Endothelial cell of umbilical vein (primary cell): ENCODE results near the gene PCLO. TPM values are rescaled to one million over a fixed set of nuclear protein-coding genes. Genes with fewer than 3 reads are reported as not detected.

ENCODE experiments used
- BruUV-seq: library from RNA; stranded (reverse); fragments of 400-500 nt; replicated peaks from 2 replicates; lab custom pipeline; 2021; lab: Mats Ljungman, UMichigan
- CTCF ChIA-PET: fragments of 300-600, 350-600 bp; sonication (Branson Sonifier 250); formaldehyde crosslinking; loops from one replicate; lab custom pipeline; 2021; ENCODE audit warnings: antibody characterized with exemption, inconsistent platforms; lab: Charles Lee
- POLR2A ChIA-PET: fragments of 300-600, 350-600 bp; sonication (Branson Sonifier 250); formaldehyde crosslinking; loops from one replicate; lab custom pipeline; 2021; ENCODE audit warnings: antibody characterized with exemption, inconsistent platforms; lab: Charles Lee
- DNase-seq: peaks from one replicate; pipeline ENCODE4 v3.0.0-alpha.2; 2011; ENCODE audit warnings: low read depth, low spot score
- FAIRE-seq: peaks from 2 replicates; lab custom pipeline; 2011; peaks lifted over from hg19 to GRCh38; lab: Jason Lieb, UNC
- H2AFZ ChIP-seq: 2 replicates; pipeline ENCODE4 v1.6.0; 2012; ENCODE audit warnings: low read depth, low read length, control low read depth, inconsistent platforms
- H3K27ac ChIP-seq: 2 replicates; pipeline ENCODE4 v1.5.1; 2011; ENCODE audit warnings: low read depth, mild to moderate bottlenecking, control low read depth, low read length, moderate library complexity; ENCODE audit not compliant: insufficient read depth
- H3K27me3 ChIP-seq, 2 experiments: 2 replicates each; pipeline versions ENCODE4 v1.6.0 to v1.6.1; 2011; ENCODE audit warnings: low read length in 2 of 2, mixed read lengths in 1 of 2; ENCODE audit not compliant: control insufficient read depth in 2 of 2, insufficient read depth in 2 of 2
- H3K36me3 ChIP-seq, 2 experiments: 2 replicates in 1 of 2; 3 replicates in 1 of 2; pipeline ENCODE4 v1.5.1; 2011; ENCODE audit warnings: low read length in 2 of 2, mild to moderate bottlenecking in 1 of 2, moderate library complexity in 1 of 2; ENCODE audit not compliant: control insufficient read depth in 2 of 2, insufficient read depth in 2 of 2; ENCODE audit errors: extremely low read depth in 1 of 2
- H3K4me1 ChIP-seq: 3 replicates; pipeline ENCODE4 v1.5.1; 2011; ENCODE audit warnings: mild to moderate bottlenecking, low read length; ENCODE audit not compliant: control insufficient read depth, insufficient read depth; ENCODE audit errors: extremely low read depth
- H3K4me2 ChIP-seq: 2 replicates; pipeline ENCODE4 v1.6.1; 2011; ENCODE audit warnings: low read length, control low read depth, mixed read lengths; ENCODE audit not compliant: insufficient read depth
- H3K4me3 ChIP-seq, 3 experiments: fragments of 200-600 bp in 1 of 3; sonication (generic), shearing (Covaris generic) in 1 of 3; replicated peaks in 1 of 3; 2 replicates each; pipeline ENCODE4 v1.5.1; 2011 to 2016; ENCODE audit warnings: control low read depth in 3 of 3, low read length in 3 of 3, mild to moderate bottlenecking in 2 of 3, inconsistent platforms in 1 of 3, low read depth in 1 of 3, moderate library complexity in 1 of 3; ENCODE audit not compliant: insufficient read depth in 1 of 3
- H3K79me2 ChIP-seq: 2 replicates; pipeline ENCODE4 v1.6.0; 2012; ENCODE audit warnings: low read length, inconsistent platforms; ENCODE audit not compliant: control insufficient read depth, insufficient read depth
- H3K9ac ChIP-seq: replicated peaks from 2 replicates; pipeline ENCODE3; 2011; ENCODE audit warnings: low read length, control low read depth; ENCODE audit not compliant: insufficient read depth; ENCODE audit errors: extremely low read depth
- H3K9me1 ChIP-seq: replicated peaks from 3 replicates; pipeline ENCODE4 v1.6.0; 2011; ENCODE audit warnings: mild to moderate bottlenecking, low read length; ENCODE audit not compliant: control insufficient read depth, insufficient read depth; ENCODE audit errors: extremely low read depth
- H3K9me3 ChIP-seq: replicated peaks from 2 replicates; pipeline ENCODE4 v1.5.1; 2012; ENCODE audit warnings: low read length, inconsistent platforms; ENCODE audit not compliant: control insufficient read depth, insufficient read depth
- H4K20me1 ChIP-seq: replicated peaks from 2 replicates; pipeline ENCODE3; 2011; ENCODE audit warnings: mild to moderate bottlenecking, low read length; ENCODE audit not compliant: control insufficient read depth, insufficient read depth; ENCODE audit errors: extremely low read depth
- EZH2 ChIP-seq: IDR thresholded peaks from 2 replicates; pipeline ENCODE4 v1.6.1; 2012; ENCODE audit warnings: borderline replicate concordance, low read depth, mild to moderate bottlenecking, moderate library complexity, low read length, inconsistent platforms; ENCODE audit not compliant: severe bottlenecking
- FOS ChIP-seq: IDR thresholded peaks from 2 replicates; pipeline ENCODE4 v1.6.1; 2011; ENCODE audit warnings: mild to moderate bottlenecking, low read length, moderate library complexity, borderline replicate concordance; ENCODE audit not compliant: insufficient read depth
- GATA2 ChIP-seq: IDR thresholded peaks from 2 replicates; pipeline ENCODE4 v1.7.0; 2011; ENCODE audit warnings: low read depth, mild to moderate bottlenecking, moderate library complexity, mixed read lengths, low read length; ENCODE audit not compliant: insufficient read length, insufficient read depth
- JUN ChIP-seq: IDR thresholded peaks from 2 replicates; pipeline ENCODE4 v1.6.1; 2011; ENCODE audit warnings: borderline replicate concordance, low read depth; ENCODE audit not compliant: insufficient read length, insufficient read depth
- MYC ChIP-seq: IDR thresholded peaks from one replicate; pipeline ENCODE4 v1.6.1; 2011; ENCODE audit warnings: mild to moderate bottlenecking, low read depth, low read length
- POLR2A ChIP-seq: IDR thresholded peaks from 2 replicates; pipeline ENCODE4 v1.6.1; 2012; ENCODE audit warnings: low read depth, mild to moderate bottlenecking, control low read depth, low read length
- POLR2AphosphoS5 ChIP-seq: IDR thresholded peaks from 2 replicates; pipeline ENCODE4 v1.6.1; 2012; ENCODE audit warnings: low read depth, mild to moderate bottlenecking, control low read depth, low read length, moderate library complexity; ENCODE audit not compliant: insufficient read depth
- dilution Hi-C: fragments of 300-500 bp; cut with MboI; formaldehyde crosslinking; loops from one replicate; pipeline ENCODE4 v1.15.0; 2019; ENCODE audit warnings: low sequenced_read_pairs; ENCODE audit not compliant: extremely low pct_ligation_motif_present
- intact Hi-C: fragments of 100-400 bp; cut with micrococcal nuclease; formaldehyde crosslinking; loops from one replicate; pipeline ENCODE4 v1.10.0; 2022
- polyA plus RNA-seq, 4 experiments: library from polyadenylated mRNA; depleted of rRNA in 3 of 4; stranded (reverse) in 3 of 4; unstranded in 1 of 4; fragments of >200 nt; gene quantifications; 2 replicates each; pipeline versions ENCODE4 v1.2.1 to v1.2.3, GENCODE V29; 2011 to 2012; ENCODE audit warnings: missing spikeins in 1 of 4
- total RNA-seq: library from RNA; stranded (reverse); gene quantifications from 2 replicates; pipeline ENCODE4 v1.2.3, GENCODE V29; 2021
- TF ChIP-seq, protein P1 (sequence below): IDR thresholded peaks from 2 replicates; pipeline ENCODE4 v1.6.1; 2011; ENCODE audit not compliant: insufficient read depth, insufficient read length
- TF ChIP-seq, protein P2 (sequence below), 2 donors: IDR thresholded peaks; 1 replicate in 1 of 2; 2 replicates in 1 of 2; pipeline ENCODE4 v1.5.1; 2011; ENCODE audit warnings: low read length in 2 of 2, mild to moderate bottlenecking in 2 of 2, moderate library complexity in 2 of 2, control low read depth in 1 of 2, inconsistent platforms in 1 of 2, low read depth in 1 of 2; ENCODE audit not compliant: insufficient read depth in 1 of 2; ENCODE audit errors: extremely low read depth in 1 of 2

Gene PCLO
- total and polyA plus RNA-seq, 2 donors (not counting 3 experiments of a cell fraction or from before 2014, with no cell fraction given): 0.04 to 0.75 TPM

DNA sequence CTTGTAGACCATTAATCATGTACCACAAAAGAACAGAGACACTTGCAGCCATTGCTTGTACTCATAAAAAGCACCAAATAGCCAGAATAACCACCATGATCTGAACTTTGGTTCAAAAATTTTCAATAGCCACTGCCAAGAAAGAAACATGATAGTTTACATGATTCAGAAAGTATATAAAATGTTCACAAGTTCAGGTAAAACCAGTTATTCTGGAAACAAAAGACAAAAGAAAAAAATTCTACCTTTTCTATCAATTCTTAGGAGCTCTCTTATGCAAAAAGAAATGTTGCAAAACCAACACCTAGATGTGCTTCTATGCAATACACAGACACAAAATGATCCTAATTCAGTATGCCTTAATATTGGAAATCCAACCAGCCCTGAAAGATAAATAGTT, 108.7 kb downstream of the PCLO start:
- Histone ChIP-seq H3K36me3 (no peaks in the 10 kb centered on the region), H2AFZ (no peak overlapping the region), H3K4me3 (no peak overlapping the region), H3K4me2 (no peak overlapping the region), H4K20me1 (no peaks in the 10 kb centered on the region), H3K27ac (no peak overlapping the region), H3K9ac (no peak overlapping the region), H3K9me1 (no peaks in the 10 kb centered on the region), H3K9me3 (no peaks in the 10 kb centered on the region), H3K4me1 (no peaks in the 10 kb centered on the region), H3K27me3 (peaks cover 0 to 3% of the 10 kb centered on the region in 2 experiments), H3K79me2 (no peaks in the 10 kb centered on the region)
- DNase-seq (no peak), FAIRE-seq (no peak)
- TF ChIP-seq EZH2 (no peak), POLR2A (no peak), JUN (no peak)
- TF ChIP-seq, protein P1, sequence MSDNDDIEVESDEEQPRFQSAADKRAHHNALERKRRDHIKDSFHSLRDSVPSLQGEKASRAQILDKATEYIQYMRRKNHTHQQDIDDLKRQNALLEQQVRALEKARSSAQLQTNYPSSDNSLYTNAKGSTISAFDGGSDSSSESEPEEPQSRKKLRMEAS: no peak
- intact Hi-C loops: no loop called here
- no TSS peak for BruUV-seq
- ChIA-PET CTCF (interaction anchor here (1.6 kb wide), 1 partner anchor 19 kb away, joined by 7 read pairs; no protein-coding TSS in a partner anchor), POLR2A (no interaction called here)
- dilution Hi-C loops: no loop called here

GRCh38 chr7:83040484-83040883, 122.2 kb downstream of the PCLO start:
- Histone ChIP-seq H2AFZ (no peak overlapping the region), H3K27me3 (peaks cover 0 to 2% of the 10 kb centered on the region in 2 experiments), H3K9me1 (no peaks in the 10 kb centered on the region), H3K9ac (no peak overlapping the region), H3K4me1 (no peaks in the 10 kb centered on the region), H3K36me3 (no peaks in the 10 kb centered on the region), H4K20me1 (no peaks in the 10 kb centered on the region), H3K4me3 (no peak overlapping the region), H3K27ac (no peak overlapping the region), H3K4me2 (no peak overlapping the region), H3K79me2 (no peaks in the 10 kb centered on the region), H3K9me3 (no peaks in the 10 kb centered on the region)
- ChIA-PET POLR2A (no interaction called here), CTCF (no interaction called here)
- FAIRE-seq: no peak
- dilution Hi-C loops: no loop called here
- BruUV-seq: no TSS peak
- TF ChIP-seq JUN (no peak), MYC (no peak), GATA2 (no peak), EZH2 (no peak), POLR2A (no peak), FOS (no peak), POLR2AphosphoS5 (no peak)
- TF ChIP-seq, protein P2, sequence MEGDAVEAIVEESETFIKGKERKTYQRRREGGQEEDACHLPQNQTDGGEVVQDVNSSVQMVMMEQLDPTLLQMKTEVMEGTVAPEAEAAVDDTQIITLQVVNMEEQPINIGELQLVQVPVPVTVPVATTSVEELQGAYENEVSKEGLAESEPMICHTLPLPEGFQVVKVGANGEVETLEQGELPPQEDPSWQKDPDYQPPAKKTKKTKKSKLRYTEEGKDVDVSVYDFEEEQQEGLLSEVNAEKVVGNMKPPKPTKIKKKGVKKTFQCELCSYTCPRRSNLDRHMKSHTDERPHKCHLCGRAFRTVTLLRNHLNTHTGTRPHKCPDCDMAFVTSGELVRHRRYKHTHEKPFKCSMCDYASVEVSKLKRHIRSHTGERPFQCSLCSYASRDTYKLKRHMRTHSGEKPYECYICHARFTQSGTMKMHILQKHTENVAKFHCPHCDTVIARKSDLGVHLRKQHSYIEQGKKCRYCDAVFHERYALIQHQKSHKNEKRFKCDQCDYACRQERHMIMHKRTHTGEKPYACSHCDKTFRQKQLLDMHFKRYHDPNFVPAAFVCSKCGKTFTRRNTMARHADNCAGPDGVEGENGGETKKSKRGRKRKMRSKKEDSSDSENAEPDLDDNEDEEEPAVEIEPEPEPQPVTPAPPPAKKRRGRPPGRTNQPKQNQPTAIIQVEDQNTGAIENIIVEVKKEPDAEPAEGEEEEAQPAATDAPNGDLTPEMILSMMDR (IDR thresholded peaks at IDR 0.05; ENCODE audit: extremely low read depth in 1 of 2, insufficient read depth in 1 of 2, low read depth in 1 of 2, low read length in 2 of 2): no peak
- TF ChIP-seq, protein P1: no peak
- DNase-seq: no peak
- intact Hi-C loops: no loop called here
